ENCODE measurements around the gene GALNT17. TPM values are rescaled to one million over a fixed set of nuclear protein-coding genes. Genes with fewer than 3 reads are reported as not detected.

Gene GALNT17
- total RNA-seq, 2 donors from 2014 or later, result not detected

DNA sequence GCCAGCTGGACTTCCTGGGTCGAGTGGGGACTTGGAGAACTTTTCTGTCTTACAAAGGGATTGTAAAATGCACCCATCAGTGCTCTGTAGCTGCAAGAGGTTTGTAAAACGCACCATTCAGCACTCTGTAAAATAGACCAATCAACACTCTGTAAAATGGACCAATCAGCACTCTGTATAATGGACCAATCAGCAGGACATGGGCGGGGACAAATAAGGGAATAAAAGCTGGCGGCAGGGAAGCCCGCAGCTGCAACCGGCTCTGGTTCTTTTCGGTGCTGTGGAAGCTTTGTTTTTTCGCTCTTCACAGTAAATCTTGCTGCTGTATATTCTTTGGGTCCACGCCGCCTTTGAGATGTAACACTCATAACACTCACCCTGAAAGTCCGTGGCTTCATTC is 151.9 kb downstream of the GALNT17 start:
- Mint-ChIP-seq H3K4me3 (no peak overlapping the region), H3K9me3 (peaks cover 2 to 17% of the 10 kb centered on the region in 2 donors), H3K27ac (no peak overlapping the region), H3K36me3 (ENCODE audit: insufficient read depth in 2 of 2) (no peaks in the 10 kb centered on the region), H3K4me1 (ENCODE audit: low read depth) (no peaks in the 10 kb centered on the region), H3K27me3 (ENCODE audit: low read depth) (no peaks in the 10 kb centered on the region)
- no peak for ATAC-seq (replicated peaks in 1 of 2)
- no peak for DNase-seq

- ATAC-seq (replicated peaks in 1 of 2) (no peak), DNase-seq (no peak)
- H3K27me3 Mint-ChIP-seq (ENCODE audit: low read depth), result no peaks in the 10 kb centered on the region
- H3K9me3 Mint-ChIP-seq, result peaks cover 1 to 8% of the 10 kb centered on the region in 2 donors
- no peaks in the 10 kb centered on the region for H3K4me1 Mint-ChIP-seq (ENCODE audit: low read depth)
- H3K4me3 Mint-ChIP-seq, result no peak overlapping the region
- no peaks in the 10 kb centered on the region for H3K36me3 Mint-ChIP-seq (ENCODE audit: insufficient read depth in 2 of 2)
- H3K27ac Mint-ChIP-seq, result no peak overlapping the region
These were observed 153.7 kb downstream of the GALNT17 start for GRCh38 chr7:71285571-71286145.

DNA sequence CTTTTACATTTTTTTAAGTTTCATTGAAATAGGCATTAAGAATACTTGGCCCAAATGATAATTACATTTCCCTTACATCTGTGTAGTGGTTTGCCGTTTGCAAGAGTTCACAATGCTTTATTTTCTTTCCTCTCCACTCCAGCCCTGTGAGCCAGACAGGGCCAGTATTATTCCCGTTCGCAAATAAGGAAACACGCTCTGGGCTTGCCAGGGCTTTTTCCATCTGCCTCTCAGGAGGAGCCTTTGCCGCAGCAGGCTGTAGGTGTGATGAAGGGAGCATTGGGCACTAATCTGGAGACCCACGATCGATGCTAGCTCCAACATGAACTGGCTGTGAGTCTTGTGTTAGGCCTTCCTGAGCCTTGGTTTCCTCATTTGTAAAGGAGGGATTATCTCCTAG is 154.4 kb downstream of the GALNT17 start:
- no peaks in the 10 kb centered on the region for H3K27me3 Mint-ChIP-seq (ENCODE audit: low read depth)
- no peaks in the 10 kb centered on the region for H3K4me1 Mint-ChIP-seq (ENCODE audit: low read depth)
- no peak for DNase-seq
- no peak overlapping the region for H3K4me3 Mint-ChIP-seq
- H3K36me3 Mint-ChIP-seq (ENCODE audit: insufficient read depth in 2 of 2), result no peaks in the 10 kb centered on the region
- no peak overlapping the region for H3K27ac Mint-ChIP-seq
- peaks cover 1 to 8% of the 10 kb centered on the region in 2 donors for H3K9me3 Mint-ChIP-seq
- ATAC-seq (replicated peaks in 1 of 2), result no peak

DNA sequence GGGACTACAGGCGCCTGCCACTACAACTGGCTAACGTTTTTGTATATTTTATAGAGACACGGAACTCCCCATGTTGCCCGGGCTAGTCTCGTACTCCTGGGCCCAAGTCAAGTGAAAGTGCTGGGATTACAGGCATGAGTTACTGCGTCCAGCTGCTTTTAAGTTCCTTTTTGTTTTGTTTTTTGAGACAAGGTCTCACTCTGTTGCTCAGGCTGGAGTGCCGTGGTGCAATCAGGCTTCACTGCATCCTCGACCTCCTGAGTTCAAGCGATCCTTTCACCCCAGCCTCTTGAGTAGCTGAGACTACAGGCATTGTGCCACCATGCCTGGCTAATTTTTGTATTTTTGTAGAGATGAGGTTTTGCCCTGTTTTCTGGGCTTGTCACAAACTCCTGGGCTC is 155.0 kb downstream of the GALNT17 start:
- no peaks in the 10 kb centered on the region for H3K4me1 Mint-ChIP-seq (ENCODE audit: low read depth)
- no peak for ATAC-seq (replicated peaks in 1 of 2)

DNA sequence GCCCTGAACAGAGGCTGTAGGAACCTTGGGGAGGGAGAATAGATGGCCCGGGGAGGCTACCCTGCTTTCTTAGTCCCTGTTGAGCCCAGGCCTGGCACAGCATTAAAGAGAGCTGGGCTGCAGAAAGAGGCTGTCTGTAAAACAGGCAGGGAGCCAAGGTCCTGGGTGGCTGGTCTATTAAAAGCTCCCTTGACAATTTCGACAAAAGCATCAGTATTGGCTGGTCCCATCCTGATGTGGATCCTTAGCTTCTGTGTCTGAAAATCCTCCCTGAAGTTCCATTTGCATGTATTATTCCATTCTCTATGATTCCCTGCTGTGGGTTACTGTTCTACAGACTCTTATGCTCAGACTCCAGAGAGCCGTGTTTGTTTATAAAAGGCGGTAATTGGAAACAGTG is 158.5 kb downstream of the GALNT17 start:
- DNase-seq, result no peak
- no peak overlapping the region for H3K4me3 Mint-ChIP-seq

More for the DNA sequence above, 155.0 kb downstream of the GALNT17 start:
- no peaks in the 10 kb centered on the region for H3K36me3 Mint-ChIP-seq (ENCODE audit: insufficient read depth in 2 of 2)
- H3K4me3 Mint-ChIP-seq, result no peak overlapping the region
- no peak overlapping the region for H3K27ac Mint-ChIP-seq
- peaks cover 1 to 6% of the 10 kb centered on the region in 2 donors for H3K9me3 Mint-ChIP-seq
- DNase-seq, result no peak
- H3K27me3 Mint-ChIP-seq (ENCODE audit: low read depth), result no peaks in the 10 kb centered on the region

GRCh38 chr7:71298378-71298777 is 166.4 kb downstream of the GALNT17 start:
- no peak for DNase-seq
- Mint-ChIP-seq H3K27me3 (ENCODE audit: low read depth) (no peaks in the 10 kb centered on the region), H3K4me1 (ENCODE audit: low read depth) (no peaks in the 10 kb centered on the region), H3K9me3 (peaks cover 0 to 4% of the 10 kb centered on the region in 2 donors), H3K4me3 (no peak overlapping the region), H3K27ac (no peak overlapping the region), H3K36me3 (ENCODE audit: insufficient read depth in 2 of 2) (no peaks in the 10 kb centered on the region)
- no peak for ATAC-seq (replicated peaks in 1 of 2)

More for the DNA sequence above, 158.5 kb downstream of the GALNT17 start:
- no peak for ATAC-seq (replicated peaks in 1 of 2)
- H3K9me3 Mint-ChIP-seq, result peaks cover 2 to 3% of the 10 kb centered on the region in 2 donors
- H3K36me3 Mint-ChIP-seq (ENCODE audit: insufficient read depth in 2 of 2), result no peaks in the 10 kb centered on the region
- H3K27ac Mint-ChIP-seq, result no peak overlapping the region
- no peaks in the 10 kb centered on the region for H3K4me1 Mint-ChIP-seq (ENCODE audit: low read depth)
- H3K27me3 Mint-ChIP-seq (ENCODE audit: low read depth), result no peaks in the 10 kb centered on the region

DNA sequence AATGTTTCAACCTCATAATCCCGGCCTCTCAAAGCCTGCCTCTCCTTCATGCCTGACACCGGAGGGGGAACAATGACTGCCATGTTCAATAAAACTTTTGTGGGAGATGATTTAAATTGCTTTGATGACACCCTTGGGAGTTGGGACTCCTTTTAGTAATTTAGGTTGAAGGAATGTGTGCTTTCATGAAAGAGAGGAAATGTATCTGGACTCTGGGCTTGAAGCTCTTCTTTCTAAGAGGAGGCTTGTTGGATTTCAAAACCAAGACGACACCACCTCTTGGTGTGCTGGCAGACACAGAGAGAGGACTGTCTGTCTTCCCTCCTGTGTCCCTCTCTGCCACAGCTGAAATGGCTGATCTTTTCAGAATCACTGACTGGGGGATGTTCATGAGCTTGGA is 168.1 kb downstream of the GALNT17 start:
- Mint-ChIP-seq H3K4me1 (ENCODE audit: low read depth) (no peaks in the 10 kb centered on the region), H3K4me3 (no peak overlapping the region), H3K27ac (no peak overlapping the region), H3K36me3 (ENCODE audit: insufficient read depth in 2 of 2) (no peaks in the 10 kb centered on the region), H3K27me3 (ENCODE audit: low read depth) (no peaks in the 10 kb centered on the region), H3K9me3 (peaks cover 0 to 4% of the 10 kb centered on the region in 2 donors)
- no peak for ATAC-seq (replicated peaks in 1 of 2)
- DNase-seq, result no peak

DNA sequence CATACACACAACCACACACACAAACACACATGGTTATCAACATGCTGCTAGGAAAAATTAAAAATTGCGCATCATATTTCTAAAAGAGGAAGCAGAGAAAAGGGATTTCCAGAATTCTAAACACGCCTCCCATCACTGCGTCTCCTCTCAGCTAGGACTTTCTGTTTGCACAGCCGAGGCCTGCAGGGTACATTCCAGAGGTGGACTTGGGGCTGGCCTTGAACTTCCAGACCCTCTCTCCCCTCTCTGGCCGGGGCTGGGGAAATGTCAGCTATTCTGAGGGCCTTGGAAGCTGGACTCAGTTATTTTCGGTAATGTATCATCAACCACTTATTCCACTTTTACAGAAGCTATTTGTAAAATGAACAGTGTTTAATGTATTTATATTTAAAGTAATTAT is 168.7 kb downstream of the GALNT17 start:
- DNase-seq (no peak), ATAC-seq (replicated peaks in 1 of 2) (no peak)
- H3K9me3 Mint-ChIP-seq, result peaks cover 0 to 2% of the 10 kb centered on the region in 2 donors
- no peaks in the 10 kb centered on the region for H3K36me3 Mint-ChIP-seq (ENCODE audit: insufficient read depth in 2 of 2)
- no peak overlapping the region for H3K27ac Mint-ChIP-seq
- no peaks in the 10 kb centered on the region for H3K27me3 Mint-ChIP-seq (ENCODE audit: low read depth)
- H3K4me3 Mint-ChIP-seq, result no peak overlapping the region
- H3K4me1 Mint-ChIP-seq (ENCODE audit: low read depth), result no peaks in the 10 kb centered on the region

DNA sequence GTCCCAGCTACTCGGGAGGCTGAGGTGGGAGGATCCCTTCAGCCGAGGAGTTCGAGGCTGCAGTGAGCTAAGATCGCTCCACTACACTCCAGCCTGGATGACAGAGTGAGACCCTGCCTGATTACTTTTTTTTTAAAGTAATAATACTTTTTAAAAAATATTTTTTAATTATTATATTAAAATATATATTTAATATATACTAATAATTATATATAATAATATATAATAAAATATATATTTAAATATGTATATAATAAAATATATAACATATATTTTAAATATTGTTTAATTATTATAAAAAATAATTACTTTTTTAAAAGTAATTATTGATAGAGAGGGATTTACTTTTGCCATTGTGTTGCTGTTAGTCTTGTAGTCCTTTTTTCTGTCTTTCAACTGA is 169.2 kb downstream of the GALNT17 start:
- Mint-ChIP-seq H3K4me3 (no peak overlapping the region), H3K4me1 (ENCODE audit: low read depth) (no peaks in the 10 kb centered on the region), H3K9me3 (no peaks in the 10 kb centered on the region), H3K27ac (no peak overlapping the region), H3K27me3 (ENCODE audit: low read depth) (no peaks in the 10 kb centered on the region), H3K36me3 (ENCODE audit: insufficient read depth in 2 of 2) (no peaks in the 10 kb centered on the region)
- ATAC-seq (replicated peaks in 1 of 2) (no peak), DNase-seq (no peak)

- DNase-seq (no peak), ATAC-seq (replicated peaks in 1 of 2) (no peak)
- Mint-ChIP-seq H3K27me3 (ENCODE audit: low read depth) (no peaks in the 10 kb centered on the region), H3K27ac (no peak overlapping the region), H3K4me1 (ENCODE audit: low read depth) (no peaks in the 10 kb centered on the region), H3K9me3 (peaks cover 4 to 7% of the 10 kb centered on the region in 2 donors), H3K36me3 (ENCODE audit: insufficient read depth in 2 of 2) (no peaks in the 10 kb centered on the region), H3K4me3 (no peak overlapping the region)
These were observed 171.6 kb downstream of the GALNT17 start for GRCh38 chr7:71303566-71303965.

- Mint-ChIP-seq H3K4me1 (ENCODE audit: low read depth) (no peaks in the 10 kb centered on the region), H3K4me3 (no peak overlapping the region), H3K36me3 (ENCODE audit: insufficient read depth in 2 of 2) (no peaks in the 10 kb centered on the region), H3K27me3 (ENCODE audit: low read depth) (no peaks in the 10 kb centered on the region), H3K27ac (no peak overlapping the region), H3K9me3 (peaks cover 9 to 10% of the 10 kb centered on the region in 2 donors)
- ATAC-seq (replicated peaks in 1 of 2) (no peak), DNase-seq (no peak)
These were observed 176.2 kb downstream of the GALNT17 start for GRCh38 chr7:71308096-71308495.

DNA sequence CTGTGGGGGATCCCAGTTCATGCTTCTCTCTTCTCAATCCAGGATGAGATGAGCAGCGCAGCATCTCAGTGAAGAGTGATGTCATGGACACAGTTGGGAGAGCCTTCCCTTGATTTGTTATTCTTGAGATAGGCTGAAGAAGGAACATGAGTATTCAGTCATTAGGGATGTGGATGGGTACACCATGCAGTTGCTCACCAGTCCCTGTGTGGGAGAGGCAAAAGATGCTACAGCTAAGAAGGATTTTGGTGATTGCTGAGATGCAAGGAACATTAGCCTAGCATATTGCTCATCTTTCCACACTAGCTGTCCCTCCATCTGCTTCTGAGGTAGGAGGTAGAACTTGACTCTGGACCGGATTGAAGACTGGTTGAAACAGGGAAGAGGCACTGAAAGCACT is 179.6 kb downstream of the GALNT17 start:
- ATAC-seq (replicated peaks in 1 of 2) (no peak), DNase-seq (no peak)
- Mint-ChIP-seq H3K9me3 (peaks cover 8 to 11% of the 10 kb centered on the region in 2 donors), H3K4me1 (ENCODE audit: low read depth) (no peaks in the 10 kb centered on the region), H3K4me3 (no peak overlapping the region), H3K27ac (no peak overlapping the region), H3K36me3 (ENCODE audit: insufficient read depth in 2 of 2) (no peaks in the 10 kb centered on the region), H3K27me3 (ENCODE audit: low read depth) (no peaks in the 10 kb centered on the region)

DNA sequence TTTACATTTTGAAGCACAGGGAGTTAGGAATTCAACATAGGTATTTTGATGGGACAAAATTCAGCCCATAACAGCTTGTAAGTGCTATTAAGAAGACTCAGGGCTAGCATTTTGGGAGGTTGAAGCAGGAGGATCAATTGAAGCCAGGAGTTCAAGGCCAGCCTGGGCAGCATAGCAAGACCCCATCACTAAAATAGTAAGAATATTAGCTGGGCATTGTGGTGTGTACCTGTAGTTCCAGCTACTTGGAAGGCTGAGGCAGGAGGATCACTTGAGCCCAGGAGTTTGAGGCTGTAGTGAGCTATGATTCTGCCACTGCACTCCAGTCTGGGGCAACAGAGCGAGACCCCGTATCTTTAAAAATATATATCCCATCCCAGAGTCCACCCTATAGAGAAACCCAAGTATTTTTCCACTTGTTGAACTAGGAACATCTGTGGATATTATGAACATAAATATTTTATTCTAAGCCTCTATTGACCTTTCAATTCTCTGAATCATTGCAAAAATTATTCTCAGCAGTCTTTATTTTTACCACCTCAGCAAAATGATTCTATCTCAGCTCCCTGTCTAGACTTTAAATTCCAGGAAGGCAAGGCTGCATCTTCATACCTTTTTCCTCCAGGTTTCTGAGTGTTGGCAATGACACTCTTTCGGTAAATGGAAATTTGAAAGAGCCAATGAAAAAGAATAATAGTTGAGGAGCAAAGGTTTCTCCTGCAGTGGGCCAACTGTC is 181.0 kb downstream of the GALNT17 start:
- no peaks in the 10 kb centered on the region for H3K36me3 Mint-ChIP-seq (ENCODE audit: insufficient read depth in 2 of 2)
- H3K27ac Mint-ChIP-seq, result no peak overlapping the region
- H3K4me3 Mint-ChIP-seq, result no peak overlapping the region
- H3K4me1 Mint-ChIP-seq (ENCODE audit: low read depth), result no peaks in the 10 kb centered on the region
- H3K9me3 Mint-ChIP-seq, result peaks cover 4 to 8% of the 10 kb centered on the region in 2 donors
- H3K27me3 Mint-ChIP-seq (ENCODE audit: low read depth), result no peaks in the 10 kb centered on the region
- ATAC-seq (replicated peaks in 1 of 2) (no peak), DNase-seq (no peak)

DNA sequence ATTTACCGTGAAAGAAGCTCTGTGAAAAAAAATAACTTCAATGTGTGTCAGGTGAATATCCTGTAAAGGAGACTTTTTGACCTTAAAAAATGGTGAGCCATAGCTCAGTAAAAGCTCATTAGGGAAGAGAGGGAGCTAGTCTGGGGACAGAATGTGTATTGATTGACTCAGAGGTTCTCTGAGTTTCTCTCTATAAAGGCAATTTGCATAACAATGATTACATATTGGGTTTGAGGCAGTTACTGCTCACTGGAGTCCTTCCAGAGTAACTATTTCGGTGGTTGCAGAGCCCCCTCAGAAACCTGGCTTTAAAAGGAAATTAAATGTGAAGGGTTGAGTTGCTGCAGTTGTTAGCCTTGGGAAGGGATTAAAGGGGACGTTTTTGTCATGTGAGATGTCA is 181.6 kb downstream of the GALNT17 start:
- H3K27ac Mint-ChIP-seq, result no peak overlapping the region
- no peaks in the 10 kb centered on the region for H3K4me1 Mint-ChIP-seq (ENCODE audit: low read depth)
- H3K27me3 Mint-ChIP-seq (ENCODE audit: low read depth), result no peaks in the 10 kb centered on the region
- no peaks in the 10 kb centered on the region for H3K36me3 Mint-ChIP-seq (ENCODE audit: insufficient read depth in 2 of 2)
- H3K9me3 Mint-ChIP-seq, result peaks cover 4 to 7% of the 10 kb centered on the region in 2 donors
- DNase-seq (no peak), ATAC-seq (replicated peaks in 1 of 2) (no peak)
- no peak overlapping the region for H3K4me3 Mint-ChIP-seq
